Activated CD4-positive, alpha-beta memory T cell treated with anti-CD3 and anti-CD28 coated beads for 36 hours (primary cell): ENCODE data around the gene FLACC1. TPM values are rescaled to one million over a fixed set of nuclear protein-coding genes. Genes with fewer than 3 reads are reported as not detected.

ENCODE experiments used
- CTCF ChIA-PET: fragments of 350-600 bp; sonication (Branson Sonifier 250); formaldehyde crosslinking; loops from one replicate; lab custom pipeline; 2021; ENCODE audit warnings: antibody characterized with exemption, inconsistent platforms; lab: Charles Lee
- POLR2A ChIA-PET: fragments of 350-600 bp; sonication (Branson Sonifier 250); formaldehyde crosslinking; loops from one replicate; lab custom pipeline; 2021; ENCODE audit warnings: antibody characterized with exemption; lab: Charles Lee
- DNase-seq: peaks from one replicate; pipeline ENCODE4 v3.0.0-alpha.2; 2020
- H3K27ac Mint-ChIP-seq: one replicate; pipeline ENCODE4 v1.8.0; 2021; ENCODE audit warnings: mixed read lengths
- H3K27me3 Mint-ChIP-seq: one replicate; pipeline ENCODE4 v1.8.0; 2021; ENCODE audit warnings: mixed read lengths
- H3K36me3 Mint-ChIP-seq: one replicate; pipeline ENCODE4 v1.8.0; 2021; ENCODE audit warnings: mixed read lengths
- H3K4me1 Mint-ChIP-seq: one replicate; pipeline ENCODE4 v1.8.0; 2021; ENCODE audit warnings: low read depth, mixed read lengths
- H3K4me3 Mint-ChIP-seq: one replicate; pipeline ENCODE4 v1.8.0; 2021; ENCODE audit warnings: mild to moderate bottlenecking, mixed read lengths
- H3K9me3 Mint-ChIP-seq: one replicate; pipeline ENCODE4 v1.8.0; 2021; ENCODE audit warnings: mixed read lengths
- intact Hi-C: fragments of 100-400 bp; cut with micrococcal nuclease; formaldehyde crosslinking; loops from one replicate; pipeline ENCODE4 v1.15.1; 2023
- total RNA-seq, 2 experiments: library from RNA; stranded (reverse); gene quantifications; one replicate each; pipeline ENCODE4 v1.2.3, GENCODE V29; 2021

Gene FLACC1
- total RNA-seq, 2 experiments from 2014 or later, result 0.63 to 0.67 TPM

GRCh38 chr2:201348758-201349157 lies 8.4 kb downstream of the FLACC1 start:
- Mint-ChIP-seq H3K9me3 (no peaks in the 10 kb centered on the region), H3K27ac (no peak overlapping the region), H3K4me1 (no peaks in the 10 kb centered on the region), H3K4me3 (no peak overlapping the region), H3K27me3 (no peaks in the 10 kb centered on the region), H3K36me3 (peaks cover 2% of the 10 kb centered on the region)
- ChIA-PET POLR2A (no interaction called here), CTCF (no interaction called here)
- intact Hi-C loops, result no loop called here
- DNase-seq, result no peak

DNA sequence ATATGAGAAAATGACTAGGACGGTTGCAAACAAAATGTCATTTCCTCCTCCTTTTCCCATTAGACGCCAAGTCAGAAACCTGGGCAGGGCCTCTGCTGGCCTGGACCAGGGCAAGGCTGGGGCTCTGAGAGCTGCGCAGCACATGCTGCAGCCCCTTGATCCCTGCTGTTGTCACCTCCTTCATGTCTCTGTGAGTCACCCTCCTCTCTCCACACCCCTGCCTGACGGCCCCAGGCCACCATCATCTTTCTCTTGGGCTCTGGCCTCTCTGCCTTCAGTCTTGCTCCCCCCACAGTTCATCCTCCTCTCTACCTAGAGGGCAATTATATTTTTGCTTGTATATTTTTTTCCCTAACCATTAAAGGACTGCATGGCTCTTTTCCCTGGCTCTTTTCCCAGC lies 10.0 kb downstream of the FLACC1 start:
- no peak overlapping the region for H3K27ac Mint-ChIP-seq
- H3K9me3 Mint-ChIP-seq, result no peaks in the 10 kb centered on the region
- peaks cover 16% of the 10 kb centered on the region for H3K36me3 Mint-ChIP-seq
- CTCF ChIA-PET, result no interaction called here
- intact Hi-C loops, result no loop called here
- H3K4me1 Mint-ChIP-seq, result no peaks in the 10 kb centered on the region
- DNase-seq, result no peak
- H3K27me3 Mint-ChIP-seq, result no peaks in the 10 kb centered on the region
- POLR2A ChIA-PET, result no interaction called here
- no peak overlapping the region for H3K4me3 Mint-ChIP-seq

DNA sequence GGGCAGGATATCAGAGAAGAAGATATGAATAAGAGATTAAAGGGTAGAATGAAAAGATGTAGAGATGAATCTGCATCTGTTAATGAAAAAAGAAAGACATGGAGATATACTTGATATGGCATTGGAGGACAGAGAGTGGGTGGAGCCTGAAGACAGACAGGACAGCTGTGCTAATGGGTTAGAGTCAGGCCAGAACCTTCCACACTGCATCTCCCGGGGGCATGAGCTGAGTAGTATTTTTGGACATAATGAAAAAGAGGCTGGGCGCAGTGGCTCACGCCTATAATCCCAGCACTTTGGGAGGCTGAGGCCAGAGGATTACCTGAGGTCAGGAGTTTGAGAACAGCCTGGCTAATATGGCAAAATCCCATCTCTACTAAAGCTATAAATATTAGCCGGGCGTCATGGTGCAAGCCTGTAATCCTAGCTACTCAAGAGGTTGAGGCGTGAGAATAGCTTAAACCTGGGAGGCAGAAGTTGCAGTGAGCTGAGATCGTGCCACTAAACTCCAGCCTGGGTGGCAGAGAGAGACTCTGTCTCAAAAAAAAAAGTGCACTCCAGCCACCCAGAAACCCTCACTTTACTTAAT lies 11.4 kb downstream of the FLACC1 start:
- Mint-ChIP-seq H3K27ac (no peak overlapping the region), H3K27me3 (no peaks in the 10 kb centered on the region), H3K4me1 (no peaks in the 10 kb centered on the region), H3K4me3 (no peak overlapping the region), H3K9me3 (peaks cover 3% of the 10 kb centered on the region), H3K36me3 (peaks cover 23% of the 10 kb centered on the region)
- intact Hi-C loops, result no loop called here
- POLR2A ChIA-PET, result no interaction called here
- CTCF ChIA-PET, result no interaction called here
- no peak for DNase-seq

- intact Hi-C loops, result no loop called here
- H3K4me3 Mint-ChIP-seq, result no peak overlapping the region
- H3K27me3 Mint-ChIP-seq, result no peaks in the 10 kb centered on the region
- H3K9me3 Mint-ChIP-seq, result peaks cover 5% of the 10 kb centered on the region
- no peak for DNase-seq
- peaks cover 1% of the 10 kb centered on the region for H3K4me1 Mint-ChIP-seq
- POLR2A ChIA-PET, result no interaction called here
- H3K36me3 Mint-ChIP-seq, result peaks cover 29% of the 10 kb centered on the region
- CTCF ChIA-PET, result interaction anchor here (1.1 to 1.5 kb wide), 4 partner anchors 17 to 24 kb away, joined by 3 to 5 read pairs (median 4); no protein-coding TSS in a partner anchor
- no peak overlapping the region for H3K27ac Mint-ChIP-seq
These were observed 12.3 kb downstream of the FLACC1 start for GRCh38 chr2:201344663-201345366.

- no peak overlapping the region for H3K4me3 Mint-ChIP-seq
- intact Hi-C loops, result no loop called here
- H3K9me3 Mint-ChIP-seq, result peaks cover 9% of the 10 kb centered on the region
- POLR2A ChIA-PET, result no interaction called here
- CTCF ChIA-PET, result interaction anchor here (1.1 to 1.5 kb wide), 3 partner anchors 20 to 25 kb away, joined by 3 to 4 read pairs (median 3); no protein-coding TSS in a partner anchor
- DNase-seq, result no peak
- H3K36me3 Mint-ChIP-seq, result peaks cover 30% of the 10 kb centered on the region
- no peak overlapping the region for H3K27ac Mint-ChIP-seq
- peaks cover 1% of the 10 kb centered on the region for H3K4me1 Mint-ChIP-seq
- no peaks in the 10 kb centered on the region for H3K27me3 Mint-ChIP-seq
These were observed 13.6 kb downstream of the FLACC1 start for GRCh38 chr2:201343559-201343958.

DNA sequence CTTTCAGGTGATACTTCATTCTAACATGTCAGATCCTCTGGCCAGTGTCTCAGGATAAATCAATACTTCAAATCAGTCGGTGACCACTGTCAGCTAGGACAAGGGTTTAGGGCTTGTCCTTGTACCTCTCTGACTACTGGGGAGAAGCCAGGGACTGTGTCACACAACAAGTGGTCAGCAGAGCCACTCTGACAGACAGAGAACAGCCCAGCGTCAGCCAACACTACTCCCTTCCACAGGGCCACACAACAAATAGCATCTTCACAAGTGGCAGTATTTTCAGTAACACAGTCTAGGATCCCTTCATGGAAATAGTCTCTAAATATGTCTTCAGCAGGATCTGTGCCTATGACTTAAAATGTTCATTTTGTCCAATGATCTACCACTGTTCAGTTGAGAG lies 14.2 kb downstream of the FLACC1 start:
- H3K4me1 Mint-ChIP-seq, result peaks cover 1% of the 10 kb centered on the region
- H3K9me3 Mint-ChIP-seq, result peaks cover 12% of the 10 kb centered on the region
- no peak overlapping the region for H3K27ac Mint-ChIP-seq
- CTCF ChIA-PET, result no interaction called here
- no peaks in the 10 kb centered on the region for H3K27me3 Mint-ChIP-seq
- H3K36me3 Mint-ChIP-seq, result peaks cover 30% of the 10 kb centered on the region
- no peak for DNase-seq
- no peak overlapping the region for H3K4me3 Mint-ChIP-seq
- intact Hi-C loops, result no loop called here
- POLR2A ChIA-PET, result no interaction called here

- H3K27me3 Mint-ChIP-seq, result no peaks in the 10 kb centered on the region
- DNase-seq, result no peak
- ChIA-PET POLR2A (no interaction called here), CTCF (no interaction called here)
- intact Hi-C loops, result no loop called here
- H3K4me3 Mint-ChIP-seq, result no peak overlapping the region
- peaks cover 7% of the 10 kb centered on the region for H3K4me1 Mint-ChIP-seq
- peaks cover 15% of the 10 kb centered on the region for H3K36me3 Mint-ChIP-seq
- no peak overlapping the region for H3K27ac Mint-ChIP-seq
- H3K9me3 Mint-ChIP-seq, result peaks cover 25% of the 10 kb centered on the region
These were observed 27.7 kb downstream of the FLACC1 start for GRCh38 chr2:201329409-201329808.

DNA sequence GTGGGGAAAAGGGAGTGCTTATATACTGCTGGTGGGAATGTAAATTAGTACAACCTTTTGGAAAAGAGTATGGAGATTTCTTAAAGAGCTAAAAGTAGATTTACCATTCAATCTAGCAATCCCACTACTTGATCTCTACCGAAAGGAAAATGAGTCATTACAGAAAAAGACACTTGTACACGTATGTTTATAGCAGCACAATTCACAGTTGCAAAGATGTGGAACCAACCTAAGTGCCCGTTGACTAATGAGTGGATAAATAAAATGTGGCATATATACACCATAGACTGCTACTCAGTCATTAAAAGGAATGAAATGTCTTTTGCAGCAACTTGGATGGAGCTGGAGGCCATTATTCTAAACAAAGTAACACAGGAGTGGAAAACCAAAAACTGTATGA lies 29.5 kb downstream of the FLACC1 start:
- POLR2A ChIA-PET, result no interaction called here
- Mint-ChIP-seq H3K4me1 (peaks cover 7% of the 10 kb centered on the region), H3K9me3 (peaks cover 33% of the 10 kb centered on the region), H3K4me3 (no peak overlapping the region), H3K27ac (no peak overlapping the region), H3K36me3 (peaks cover 29% of the 10 kb centered on the region), H3K27me3 (no peaks in the 10 kb centered on the region)
- DNase-seq, result no peak
- CTCF ChIA-PET, result interaction anchor here (1.5 kb wide), 1 partner anchor 17 kb away, joined by 5 read pairs; no protein-coding TSS in a partner anchor
- intact Hi-C loops, result no loop called here

- Mint-ChIP-seq H3K36me3 (peaks cover 55% of the 10 kb centered on the region), H3K9me3 (peaks cover 54% of the 10 kb centered on the region), H3K27ac (no peak overlapping the region), H3K4me1 (peaks cover 5% of the 10 kb centered on the region), H3K27me3 (no peaks in the 10 kb centered on the region), H3K4me3 (no peak overlapping the region)
- ChIA-PET POLR2A (no interaction called here), CTCF (interaction anchor here (0.7 to 1.3 kb wide), 2 partner anchors 12 to 41 kb away, joined by 3 read pairs; no protein-coding TSS in a partner anchor)
- intact Hi-C loops, result no loop called here
- no peak for DNase-seq
These were observed 34.4 kb downstream of the FLACC1 start for GRCh38 chr2:201322772-201323171.

GRCh38 chr2:201320701-201321100 lies 36.4 kb downstream of the FLACC1 start:
- intact Hi-C loops, result no loop called here
- Mint-ChIP-seq H3K27ac (no peak overlapping the region), H3K9me3 (peaks cover 48% of the 10 kb centered on the region), H3K27me3 (no peaks in the 10 kb centered on the region), H3K36me3 (peaks cover 61% of the 10 kb centered on the region), H3K4me3 (no peak overlapping the region), H3K4me1 (no peaks in the 10 kb centered on the region)
- POLR2A ChIA-PET, result no interaction called here
- DNase-seq, result no peak
- CTCF ChIA-PET, result no interaction called here

DNA sequence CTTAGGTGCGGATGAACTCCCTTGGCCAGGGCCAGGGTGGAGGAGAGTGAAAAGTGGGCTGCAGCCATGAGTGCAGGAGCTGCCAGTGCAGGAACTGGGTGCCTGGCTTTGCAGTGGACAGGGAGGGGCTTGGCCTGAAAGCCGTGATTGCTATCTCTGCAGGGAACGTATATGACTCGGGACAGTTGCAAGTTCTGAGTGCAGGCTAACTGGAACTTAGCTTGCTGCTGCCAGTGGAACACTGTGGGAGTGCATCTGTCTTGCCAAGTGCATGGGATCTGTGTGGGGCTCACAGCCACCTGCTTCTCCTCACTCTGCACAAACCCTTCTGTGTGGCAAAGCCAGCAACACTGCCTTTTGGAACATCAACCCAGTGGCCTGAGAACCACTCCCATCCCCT lies 36.9 kb downstream of the FLACC1 start:
- H3K9me3 Mint-ChIP-seq, result peaks cover 43% of the 10 kb centered on the region
- H3K27ac Mint-ChIP-seq, result no peak overlapping the region
- no peaks in the 10 kb centered on the region for H3K27me3 Mint-ChIP-seq
- intact Hi-C loops, result no loop called here
- H3K4me1 Mint-ChIP-seq, result no peaks in the 10 kb centered on the region
- ChIA-PET POLR2A (no interaction called here), CTCF (no interaction called here)
- DNase-seq, result no peak
- H3K36me3 Mint-ChIP-seq, result peaks cover 61% of the 10 kb centered on the region
- no peak overlapping the region for H3K4me3 Mint-ChIP-seq

DNA sequence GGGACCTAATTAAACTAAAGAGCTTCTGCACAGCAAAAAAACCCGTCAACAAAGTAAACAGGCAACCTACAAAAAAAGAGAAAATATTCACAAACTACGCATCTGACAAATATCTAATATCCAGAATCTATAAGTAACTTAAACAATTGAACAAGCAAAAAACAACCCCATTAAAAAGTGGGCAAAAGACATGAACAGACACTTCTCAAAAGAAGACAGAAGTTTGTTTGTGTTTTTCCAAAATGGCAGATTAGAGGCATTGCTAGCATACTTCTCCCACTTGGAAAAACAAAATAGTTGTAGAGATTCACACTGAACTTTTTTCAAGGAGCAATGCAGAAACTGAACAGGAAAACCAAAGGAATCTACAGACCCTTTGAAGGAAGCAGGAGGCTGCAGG lies 37.6 kb downstream of the FLACC1 start:
- Mint-ChIP-seq H3K9me3 (peaks cover 46% of the 10 kb centered on the region), H3K27ac (no peak overlapping the region), H3K36me3 (peaks cover 63% of the 10 kb centered on the region), H3K4me1 (no peaks in the 10 kb centered on the region), H3K27me3 (no peaks in the 10 kb centered on the region), H3K4me3 (no peak overlapping the region)
- CTCF ChIA-PET, result no interaction called here
- intact Hi-C loops, result no loop called here
- DNase-seq, result no peak
- POLR2A ChIA-PET, result no interaction called here
